OCI-LY3 (cell line): Measurements from ENCODE around the gene ZNF431.

Experiments used
- CTCF ChIP-seq: fragments of 200-600, 300-600 bp; sonication (generic); IDR thresholded peaks from 2 replicates; pipeline ENCODE4 v1.5.1; 2014; ENCODE audit warnings: antibody characterized with exemption, low read length, low read depth
- EZH2phosphoT487 ChIP-seq: fragments of 200-600 bp; shearing (Covaris generic); IDR thresholded peaks from 2 replicates; pipeline ENCODE4 v1.6.1; 2018; ENCODE audit warnings: antibody characterized with exemption, mixed run types, low read depth

- no peak for TF ChIP-seq CTCF
- no peak for TF ChIP-seq EZH2phosphoT487
Measured at GRCh38 chr19:21128901-21129698, 12.7 kb upstream of the ZNF431 start.
